AG08396 (cell line): ENCODE measurements around the gene ALDOB.

Experiments
- DNase-seq: peaks from one replicate; pipeline ENCODE4 v3.0.0; 2012; ENCODE audit warnings: low spot score, mixed read lengths

Gene ALDOB

DNA sequence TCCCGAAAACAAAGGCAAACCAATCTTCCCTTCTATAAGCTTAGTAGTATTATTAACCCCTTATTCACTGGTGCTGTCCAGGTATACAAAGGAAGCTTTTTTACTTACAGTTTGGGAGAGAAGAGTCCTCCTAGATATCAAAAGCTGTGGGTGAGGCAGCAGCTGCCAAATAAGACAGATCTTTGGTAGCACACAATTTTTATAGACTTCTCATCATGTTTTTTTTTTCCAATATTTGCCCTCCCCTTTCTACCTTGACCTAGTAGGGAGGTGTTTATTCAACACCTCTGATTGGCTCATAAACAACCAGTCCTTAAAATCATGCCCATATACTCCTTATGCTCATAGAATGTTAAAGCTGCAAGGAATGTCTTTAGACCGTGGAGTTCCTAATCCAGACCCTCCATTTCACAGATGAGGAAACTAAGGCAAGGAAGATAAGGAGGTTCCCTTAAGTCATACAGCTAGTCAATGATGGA, at the start of gene ALDOB:
Gene ALDOB, minus strand, starts transcription at position 174 of the 479 bp plus-strand sequence. CDS start 4,887 bp downstream, outside the sequence.
- no peak for DNase-seq

- DNase-seq, result no peak
Observed at GRCh38 chr9:101484046-101484445, 48.5 kb upstream of the ALDOB start.

- DNase-seq, result no peak
Observed at GRCh38 chr9:101481261-101481660, 45.7 kb upstream of the ALDOB start.

GRCh38 chr9:101480386-101480785, 44.8 kb upstream of the ALDOB start:
- no peak for DNase-seq

GRCh38 chr9:101479338-101480030, 43.9 kb upstream of the ALDOB start:
- no peak for DNase-seq

GRCh38 chr9:101478906-101479305, 43.3 kb upstream of the ALDOB start:
- DNase-seq, result no peak

- DNase-seq, result no peak
Observed at GRCh38 chr9:101478444-101478843, 42.9 kb upstream of the ALDOB start.

- no peak for DNase-seq
Observed at GRCh38 chr9:101477736-101478135, 42.2 kb upstream of the ALDOB start.

- DNase-seq, result no peak
Observed at GRCh38 chr9:101477214-101477613, 41.6 kb upstream of the ALDOB start.

DNA sequence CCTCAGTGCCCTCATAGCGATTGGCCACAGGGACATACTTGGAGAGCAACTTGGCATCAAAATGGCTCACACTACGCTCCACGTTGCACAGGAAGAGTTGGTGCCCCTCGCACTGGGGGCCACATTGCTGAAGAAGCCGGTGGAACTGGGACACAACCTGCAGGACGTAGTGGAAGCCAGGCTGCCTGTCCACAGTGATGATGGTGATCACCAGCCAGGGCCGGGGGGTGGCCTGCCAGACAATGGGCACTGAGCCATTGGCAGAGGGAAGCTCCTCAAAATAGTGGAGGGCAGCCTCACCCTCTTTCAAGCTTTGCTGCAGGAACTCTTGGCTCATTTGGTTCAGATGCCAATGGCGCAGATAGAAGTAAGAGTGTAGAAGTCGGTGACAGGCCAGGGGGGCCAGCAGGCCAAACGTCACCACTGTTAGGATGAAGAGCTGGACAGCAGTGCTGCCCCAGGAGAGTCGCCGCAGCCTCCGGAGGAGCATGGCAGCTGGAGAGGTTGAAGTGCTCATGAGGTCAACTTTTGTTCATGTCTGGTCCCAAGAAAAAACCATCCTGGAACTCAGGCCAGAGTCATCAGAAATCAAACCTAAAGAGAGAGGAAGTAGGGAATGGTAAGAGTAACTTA, 41.1 kb upstream of the ALDOB start:
- DNase-seq, result no peak

GRCh38 chr9:101472891-101473290, 37.3 kb upstream of the ALDOB start:
- no peak for DNase-seq

DNA sequence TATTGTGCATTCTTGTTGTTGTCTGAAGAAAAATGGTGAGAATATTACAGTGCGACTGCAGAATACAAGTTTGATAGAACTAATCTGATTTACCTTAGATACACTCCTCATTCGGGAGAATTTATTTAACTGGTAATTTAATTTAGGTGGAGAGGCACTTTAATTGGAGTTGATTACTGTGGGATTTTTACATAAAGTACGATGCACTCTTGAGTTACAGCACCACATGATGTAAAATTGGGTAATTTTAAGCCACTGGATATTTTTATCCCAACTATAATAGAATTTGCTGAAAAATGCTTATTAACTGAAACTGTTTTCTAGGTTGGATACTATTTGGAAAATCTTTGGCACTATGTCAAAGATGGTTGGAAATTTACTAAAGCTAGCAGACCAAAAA, 35.4 kb upstream of the ALDOB start:
- no peak for DNase-seq

DNA sequence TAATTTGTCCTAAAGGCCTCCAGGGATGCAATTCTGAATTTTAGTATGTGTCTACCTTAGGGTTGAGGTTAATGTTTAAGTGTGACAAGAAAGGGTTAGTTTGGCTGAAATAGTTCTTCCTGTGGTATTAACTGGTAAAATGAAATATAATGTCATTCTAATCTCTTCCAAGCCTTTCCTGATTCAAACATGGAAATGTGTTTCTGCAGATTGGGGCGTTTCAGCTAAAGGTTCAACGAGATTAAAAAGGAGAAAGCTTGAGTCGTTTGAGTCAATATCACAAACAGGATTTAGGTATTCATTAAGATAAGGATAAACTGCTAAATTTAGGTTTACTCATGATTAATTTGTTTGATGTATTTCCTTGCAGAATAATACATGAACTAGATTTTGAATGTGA, 34.4 kb upstream of the ALDOB start:
- no peak for DNase-seq

DNA sequence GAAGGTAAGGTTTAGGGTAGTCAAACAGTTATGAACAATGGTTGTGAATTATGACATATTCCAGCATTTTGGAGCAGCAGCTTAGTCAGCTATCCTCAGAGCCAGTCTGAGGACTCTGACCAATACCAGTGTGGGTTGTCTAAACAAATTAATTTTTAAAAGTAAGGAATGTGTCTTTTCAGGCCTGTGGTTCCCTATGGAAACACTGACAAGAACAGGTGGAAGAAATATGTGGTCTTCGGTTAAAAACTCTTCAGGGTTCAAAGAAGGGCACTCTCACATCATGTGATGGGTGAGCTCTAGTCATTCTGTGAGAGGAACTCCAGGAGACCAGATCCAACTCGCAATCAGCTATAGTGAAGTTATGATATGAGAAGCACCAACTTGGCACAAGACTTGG, 33.5 kb upstream of the ALDOB start:
- no peak for DNase-seq

DNA sequence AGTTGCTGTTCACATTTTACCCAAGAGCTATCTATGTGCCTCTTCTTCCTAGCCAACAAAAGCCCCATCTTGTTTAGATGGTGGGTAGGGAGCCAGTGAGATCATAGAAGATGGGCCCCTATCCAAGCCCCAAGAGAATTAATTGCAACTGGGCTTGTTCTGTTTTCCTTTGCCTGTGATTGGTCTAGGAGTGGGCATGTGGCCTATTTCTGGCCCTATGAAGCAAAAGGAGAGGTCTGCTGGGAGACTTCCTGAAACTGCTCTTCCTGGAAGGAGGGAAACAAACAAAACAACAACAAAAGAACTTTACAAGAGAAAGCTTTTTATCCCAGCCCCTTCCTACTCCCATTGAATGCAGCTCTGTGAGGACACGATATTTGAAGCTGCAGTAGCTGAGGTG, 32.5 kb upstream of the ALDOB start:
- no peak for DNase-seq

DNA sequence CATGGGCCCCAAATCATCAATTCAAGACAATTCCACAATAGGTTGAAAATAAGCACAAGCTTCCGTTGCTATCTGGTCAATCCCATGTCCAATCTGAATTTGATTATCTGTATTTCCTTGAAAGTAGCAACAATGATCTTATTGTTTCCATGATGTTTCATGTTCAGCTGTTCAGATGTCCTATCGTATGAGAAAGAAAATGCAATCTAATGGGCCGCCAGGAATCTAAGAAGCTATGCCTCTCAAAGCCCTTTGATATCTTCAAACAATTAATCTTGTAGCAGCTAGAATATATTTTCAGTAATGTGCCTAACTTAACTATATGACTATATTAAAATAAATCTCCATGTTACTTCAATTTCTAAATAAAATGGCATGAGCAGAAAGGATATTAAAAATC, 32.1 kb upstream of the ALDOB start:
- no peak for DNase-seq

- no peak for DNase-seq
Observed at GRCh38 chr9:101466863-101467262, 31.3 kb upstream of the ALDOB start.

- peak; percentile 65 for DNase-seq
Observed at GRCh38 chr9:101465326-101465915, 29.8 kb upstream of the ALDOB start.

DNA sequence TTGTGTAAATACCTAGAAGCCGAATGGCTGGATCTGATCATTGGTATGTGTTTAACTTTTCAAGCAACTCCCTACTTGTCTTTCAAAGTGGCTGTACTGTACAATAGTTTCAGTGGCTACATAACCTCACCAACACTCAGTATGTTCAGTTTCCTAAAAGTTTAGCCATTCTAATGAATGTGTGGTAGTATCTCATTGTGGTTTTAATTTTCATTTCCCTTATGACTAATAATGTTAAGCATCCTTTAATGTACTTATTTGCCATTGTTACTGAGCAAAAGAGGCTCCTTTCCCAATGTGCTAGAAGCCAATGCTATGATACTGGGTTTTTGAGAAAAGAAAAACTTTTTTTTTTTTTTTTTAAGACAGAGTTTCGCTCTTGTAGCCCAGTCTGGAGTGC, 27.8 kb upstream of the ALDOB start:
- DNase-seq, result no peak

DNA sequence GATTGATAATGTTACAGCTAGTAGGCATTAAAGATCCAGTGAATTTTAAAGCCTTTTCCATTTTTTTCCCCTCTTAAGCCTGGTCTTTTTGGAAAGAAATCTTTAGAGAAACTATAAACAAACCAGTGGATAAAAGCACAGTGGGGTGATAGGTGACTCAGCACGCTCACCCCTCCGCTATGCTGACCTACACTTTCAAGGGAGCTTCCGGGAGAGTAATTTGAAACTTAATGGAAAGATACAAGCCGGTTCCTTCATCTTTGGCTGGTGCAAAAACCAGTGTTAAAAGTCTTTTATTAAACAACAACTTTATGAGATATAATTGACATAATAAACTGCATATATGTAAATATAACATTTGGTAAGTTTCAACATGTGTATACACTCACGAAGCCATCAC, 27.0 kb upstream of the ALDOB start:
- peak; percentile 54 for DNase-seq

DNA sequence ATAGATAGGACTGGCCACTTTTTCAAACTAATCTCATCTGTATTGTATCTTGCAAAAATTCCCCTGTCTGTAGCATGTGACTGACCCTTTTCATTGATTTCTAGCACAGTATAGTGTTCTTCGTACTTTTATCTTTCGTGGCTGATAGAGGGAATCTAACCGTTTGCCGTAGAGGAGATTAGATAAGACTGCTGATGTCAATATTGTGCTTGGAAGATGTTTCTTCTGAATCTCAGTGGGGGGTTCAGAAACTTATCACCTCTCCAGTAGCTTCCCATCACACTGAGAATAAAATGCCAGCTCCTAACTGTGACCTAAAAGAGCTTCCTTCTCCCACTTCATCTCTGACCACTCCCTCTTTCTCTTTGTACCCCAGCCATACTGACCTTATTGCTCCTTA, 25.4 kb upstream of the ALDOB start:
- no peak for DNase-seq

GRCh38 chr9:101458963-101459631, 23.5 kb upstream of the ALDOB start:
- peak; percentile 50 for DNase-seq

DNA sequence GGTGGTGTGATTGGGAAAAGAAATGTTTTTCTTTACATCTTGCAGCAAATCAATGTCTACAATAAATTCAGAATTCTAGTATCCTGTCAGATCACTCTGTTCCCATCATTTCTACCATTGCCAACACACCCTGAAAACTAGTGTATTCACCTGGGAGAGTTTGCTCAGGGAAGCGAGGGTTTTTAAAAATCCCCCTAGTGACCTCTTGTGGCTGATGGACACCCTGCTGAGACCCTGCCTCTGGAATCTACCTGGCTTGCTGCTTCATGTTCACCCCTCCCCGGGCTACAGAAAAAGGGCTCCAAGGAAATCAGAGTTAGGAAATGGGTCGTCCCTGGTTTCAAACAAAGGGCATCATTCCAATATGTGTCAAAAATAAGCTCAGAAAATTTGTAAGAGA, 21.4 kb upstream of the ALDOB start:
- DNase-seq, result no peak
